ENCODE measurements around the gene SF3B5.

Gene SF3B5

GRCh38 chr6:144122861-144123260 is 27.5 kb upstream of the SF3B5 start:
- H3K27ac ChIP-seq (replicated peaks): no peak overlapping the region
- TF ChIP-seq REST (IDR thresholded peaks at IDR 0.05; ENCODE audit: insufficient replicate concordance, low read depth) (no peak), SPI1 (IDR thresholded peaks at IDR 0.05; ENCODE audit: borderline replicate concordance, low read depth) (no peak), CTCF (IDR thresholded peaks at IDR 0.05; ENCODE audit: insufficient read depth, low read length) (no peak), POLR2AphosphoS5 (IDR thresholded peaks at IDR 0.05; ENCODE audit: low read depth) (no peak), GABPA (IDR thresholded peaks at IDR 0.05; ENCODE audit: low read depth) (no peak)
- DNase-seq (ENCODE audit: low read depth in 1 of 2, low spot score in 1 of 2): no peak
- no peaks in the 10 kb centered on the region for H3K27me3 ChIP-seq (ENCODE audit: insufficient read depth, poor library complexity, severe bottlenecking)
- H3K4me3 ChIP-seq (replicated peaks; ENCODE audit: insufficient read depth, low read length): no peak overlapping the region

- no peak for DNase-seq (ENCODE audit: low read depth in 1 of 2, low spot score in 1 of 2)
- Histone ChIP-seq H3K27ac (replicated peaks) (no peak overlapping the region), H3K4me3 (replicated peaks; ENCODE audit: insufficient read depth, low read length) (no peak overlapping the region), H3K27me3 (ENCODE audit: insufficient read depth, poor library complexity, severe bottlenecking) (no peaks in the 10 kb centered on the region)
- TF ChIP-seq POLR2AphosphoS5 (IDR thresholded peaks at IDR 0.05; ENCODE audit: low read depth) (no peak), SPI1 (IDR thresholded peaks at IDR 0.05; ENCODE audit: borderline replicate concordance, low read depth) (no peak)
These were observed 24.0 kb upstream of the SF3B5 start for GRCh38 chr6:144119376-144119775.

GRCh38 chr6:144115219-144115618 is 19.8 kb upstream of the SF3B5 start:
- H3K27ac ChIP-seq (replicated peaks): no peak overlapping the region
- no peaks in the 10 kb centered on the region for H3K27me3 ChIP-seq (ENCODE audit: insufficient read depth, poor library complexity, severe bottlenecking)
- DNase-seq (ENCODE audit: low read depth in 1 of 2, low spot score in 1 of 2): no peak
- no peak overlapping the region for H3K4me3 ChIP-seq (replicated peaks; ENCODE audit: insufficient read depth, low read length)
- TF ChIP-seq GABPA (IDR thresholded peaks at IDR 0.05; ENCODE audit: low read depth): no peak
- TF ChIP-seq SPI1 (IDR thresholded peaks at IDR 0.05; ENCODE audit: borderline replicate concordance, low read depth): no peak
- no peak for TF ChIP-seq CTCF (IDR thresholded peaks at IDR 0.05; ENCODE audit: insufficient read depth, low read length)
- TF ChIP-seq POLR2AphosphoS5 (IDR thresholded peaks at IDR 0.05; ENCODE audit: low read depth): no peak
- no peak for TF ChIP-seq REST (IDR thresholded peaks at IDR 0.05; ENCODE audit: insufficient replicate concordance, low read depth)

GRCh38 chr6:144113366-144113765 is 18.0 kb upstream of the SF3B5 start:
- no peaks in the 10 kb centered on the region for H3K27me3 ChIP-seq (ENCODE audit: insufficient read depth, poor library complexity, severe bottlenecking)
- no peak overlapping the region for H3K4me3 ChIP-seq (replicated peaks; ENCODE audit: insufficient read depth, low read length)
- DNase-seq (ENCODE audit: low read depth in 1 of 2, low spot score in 1 of 2): no peak
- no peak for TF ChIP-seq POLR2AphosphoS5 (IDR thresholded peaks at IDR 0.05; ENCODE audit: low read depth)
- TF ChIP-seq SPI1 (IDR thresholded peaks at IDR 0.05; ENCODE audit: borderline replicate concordance, low read depth): no peak
- TF ChIP-seq REST (IDR thresholded peaks at IDR 0.05; ENCODE audit: insufficient replicate concordance, low read depth): no peak
- no peak for TF ChIP-seq CTCF (IDR thresholded peaks at IDR 0.05; ENCODE audit: insufficient read depth, low read length)
- no peak for TF ChIP-seq GABPA (IDR thresholded peaks at IDR 0.05; ENCODE audit: low read depth)
- no peak overlapping the region for H3K27ac ChIP-seq (replicated peaks)

All from HL-60 (cell line).